ENCODE data around the gene CYTH3. TPM values are rescaled to one million over a fixed set of nuclear protein-coding genes. Genes with fewer than 3 reads are reported as not detected.
"Not testable (repeated sequence)": the region's sequence is repeated elsewhere in the genome, so short reads cannot be mapped to it uniquely, and the experiment has no call there.

The CYTH3 gene
- total RNA-seq, 2 experiments from 2014 or later, result 1.2 to 1.7 TPM

GRCh38 chr7:6205971-6206660 is 66.3 kb downstream of the CYTH3 start:
- Mint-ChIP-seq H3K4me1 (no peaks in the 10 kb centered on the region), H3K27me3 (peaks cover 9% of the 10 kb centered on the region), H3K36me3 (ENCODE audit: low read depth) (no peaks in the 10 kb centered on the region), H3K27ac (no peak overlapping the region), H3K4me3 (no peak overlapping the region), H3K9me3 (no peaks in the 10 kb centered on the region)
- ChIA-PET CTCF (interaction anchor here (0.5 kb wide), 1 partner anchor 42 kb away, joined by 3 read pairs; no protein-coding TSS in a partner anchor), POLR2A (no interaction called here)
- no peak for DNase-seq

- H3K27ac Mint-ChIP-seq, result no peak overlapping the region
- CTCF ChIA-PET, result interaction anchor here (1.3 to 1.8 kb wide), 2 partner anchors 10 to 119 kb away, joined by 3 to 5 read pairs; no protein-coding TSS in a partner anchor
These were observed 69.0 kb downstream of the CYTH3 start for GRCh38 chr7:6203381-6203780.

GRCh38 chr7:6202117-6202516 is 70.3 kb downstream of the CYTH3 start:
- H3K4me3 Mint-ChIP-seq, result no peak overlapping the region
- peaks cover 9% of the 10 kb centered on the region for H3K27me3 Mint-ChIP-seq
- H3K4me1 Mint-ChIP-seq, result no peaks in the 10 kb centered on the region
- CTCF ChIA-PET, result no interaction called here
- no peaks in the 10 kb centered on the region for H3K36me3 Mint-ChIP-seq (ENCODE audit: low read depth)
- POLR2A ChIA-PET, result no interaction called here
- H3K9me3 Mint-ChIP-seq, result no peaks in the 10 kb centered on the region
- H3K27ac Mint-ChIP-seq, result no peak overlapping the region
- no peak for DNase-seq

More at GRCh38 chr7:6203381-6203780, 69.0 kb downstream of the CYTH3 start:
- peaks cover 7% of the 10 kb centered on the region for H3K27me3 Mint-ChIP-seq
- no peaks in the 10 kb centered on the region for H3K36me3 Mint-ChIP-seq (ENCODE audit: low read depth)
- DNase-seq, result no peak
- H3K9me3 Mint-ChIP-seq, result no peaks in the 10 kb centered on the region
- H3K4me3 Mint-ChIP-seq, result no peak overlapping the region
- POLR2A ChIA-PET, result no interaction called here
- H3K4me1 Mint-ChIP-seq, result no peaks in the 10 kb centered on the region

- no peaks in the 10 kb centered on the region for H3K36me3 Mint-ChIP-seq (ENCODE audit: low read depth)
- POLR2A ChIA-PET, result no interaction called here
- H3K9me3 Mint-ChIP-seq, result no peaks in the 10 kb centered on the region
- CTCF ChIA-PET, result no interaction called here
- H3K4me3 Mint-ChIP-seq, result no peak overlapping the region
- no peak for DNase-seq
- H3K27ac Mint-ChIP-seq, result no peak overlapping the region
- peaks cover 11% of the 10 kb centered on the region for H3K27me3 Mint-ChIP-seq
- H3K4me1 Mint-ChIP-seq, result no peaks in the 10 kb centered on the region
These were observed 71.5 kb downstream of the CYTH3 start for GRCh38 chr7:6200971-6201370.

- Mint-ChIP-seq H3K4me3 (no peak overlapping the region), H3K4me1 (no peaks in the 10 kb centered on the region), H3K36me3 (ENCODE audit: low read depth) (no peaks in the 10 kb centered on the region), H3K9me3 (no peaks in the 10 kb centered on the region), H3K27me3 (peaks cover 11% of the 10 kb centered on the region), H3K27ac (no peak overlapping the region)
- no peak for DNase-seq
- POLR2A ChIA-PET, result no interaction called here
- CTCF ChIA-PET, result no interaction called here
These were observed 73.5 kb downstream of the CYTH3 start for GRCh38 chr7:6198689-6199595.

GRCh38 chr7:6197801-6198551 is 74.4 kb downstream of the CYTH3 start:
- DNase-seq, result no peak
- Mint-ChIP-seq H3K36me3 (ENCODE audit: low read depth) (no peaks in the 10 kb centered on the region), H3K4me3 (no peak overlapping the region), H3K9me3 (no peaks in the 10 kb centered on the region), H3K27me3 (peaks cover 11% of the 10 kb centered on the region), H3K4me1 (no peaks in the 10 kb centered on the region), H3K27ac (no peak overlapping the region)
- CTCF ChIA-PET, result no interaction called here
- POLR2A ChIA-PET, result no interaction called here

GRCh38 chr7:6193709-6194108 is 78.7 kb downstream of the CYTH3 start:
- Mint-ChIP-seq H3K4me3 (no peak overlapping the region), H3K4me1 (no peaks in the 10 kb centered on the region), H3K36me3 (ENCODE audit: low read depth) (no peaks in the 10 kb centered on the region), H3K27ac (no peak overlapping the region), H3K9me3 (no peaks in the 10 kb centered on the region), H3K27me3 (peaks cover 6% of the 10 kb centered on the region)
- POLR2A ChIA-PET, result no interaction called here
- CTCF ChIA-PET, result no interaction called here
- no peak for DNase-seq

GRCh38 chr7:6190563-6190962 is 81.9 kb downstream of the CYTH3 start:
- CTCF ChIA-PET; H3K9me3 Mint-ChIP-seq; DNase-seq; H3K27ac Mint-ChIP-seq; H3K27me3 Mint-ChIP-seq; H3K4me3 Mint-ChIP-seq; H3K4me1 Mint-ChIP-seq; H3K36me3 Mint-ChIP-seq (ENCODE audit: low read depth); POLR2A ChIA-PET: not testable (repeated sequence)

- ChIA-PET CTCF (interaction anchor here (1.3 to 1.4 kb wide), 2 partner anchors 21 to 135 kb away, joined by 3 read pairs; no protein-coding TSS in a partner anchor), POLR2A (no interaction called here)
- no peaks in the 10 kb centered on the region for H3K36me3 Mint-ChIP-seq (ENCODE audit: low read depth)
- H3K4me1 Mint-ChIP-seq, result no peaks in the 10 kb centered on the region
- no peaks in the 10 kb centered on the region for H3K27me3 Mint-ChIP-seq
- H3K9me3 Mint-ChIP-seq, result no peaks in the 10 kb centered on the region
- no peak overlapping the region for H3K4me3 Mint-ChIP-seq
- H3K27ac Mint-ChIP-seq, result no peak overlapping the region
- no peak for DNase-seq
These were observed 84.0 kb downstream of the CYTH3 start for GRCh38 chr7:6188389-6188788.

GRCh38 chr7:6186577-6186976 is 85.8 kb downstream of the CYTH3 start:
- ChIA-PET CTCF (no interaction called here), POLR2A (no interaction called here)
- Mint-ChIP-seq H3K9me3 (no peaks in the 10 kb centered on the region), H3K4me1 (no peaks in the 10 kb centered on the region), H3K27me3 (no peaks in the 10 kb centered on the region), H3K4me3 (no peak overlapping the region), H3K36me3 (ENCODE audit: low read depth) (no peaks in the 10 kb centered on the region), H3K27ac (no peak overlapping the region)
- DNase-seq, result no peak

GRCh38 chr7:6182993-6183392 is 89.4 kb downstream of the CYTH3 start:
- H3K27ac Mint-ChIP-seq, result no peak overlapping the region
- no peaks in the 10 kb centered on the region for H3K9me3 Mint-ChIP-seq
- no peaks in the 10 kb centered on the region for H3K36me3 Mint-ChIP-seq (ENCODE audit: low read depth)
- no peaks in the 10 kb centered on the region for H3K27me3 Mint-ChIP-seq
- H3K4me3 Mint-ChIP-seq, result no peak overlapping the region
- H3K4me1 Mint-ChIP-seq, result no peaks in the 10 kb centered on the region
- ChIA-PET CTCF (no interaction called here), POLR2A (no interaction called here)
- DNase-seq, result no peak

GRCh38 chr7:6181136-6181535 is 91.3 kb downstream of the CYTH3 start:
- Mint-ChIP-seq H3K9me3 (no peaks in the 10 kb centered on the region), H3K27me3 (no peaks in the 10 kb centered on the region), H3K27ac (no peak overlapping the region), H3K4me1 (no peaks in the 10 kb centered on the region), H3K36me3 (ENCODE audit: low read depth) (no peaks in the 10 kb centered on the region), H3K4me3 (no peak overlapping the region)
- POLR2A ChIA-PET, result no interaction called here
- no peak for DNase-seq
- CTCF ChIA-PET, result no interaction called here

- ChIA-PET CTCF (no interaction called here), POLR2A (no interaction called here)
- Mint-ChIP-seq H3K9me3 (no peaks in the 10 kb centered on the region), H3K27me3 (no peaks in the 10 kb centered on the region), H3K4me3 (no peak overlapping the region), H3K27ac (no peak overlapping the region), H3K4me1 (no peaks in the 10 kb centered on the region), H3K36me3 (ENCODE audit: low read depth) (no peaks in the 10 kb centered on the region)
- no peak for DNase-seq
These were observed 92.1 kb downstream of the CYTH3 start for GRCh38 chr7:6180344-6180725.
